Skeletal muscle tissue (tissue), 4 donors: Measurements from ENCODE around the gene SLC8A1. TPM values are rescaled to one million over a fixed set of nuclear protein-coding genes. Genes with fewer than 3 reads are reported as not detected.

Experiments
- H3K27ac ChIP-seq: one replicate; pipeline ENCODE4 v1.7.0; 2013; ENCODE audit warnings: mild to moderate bottlenecking, low read depth, low read length, inconsistent platforms
- H3K27me3 ChIP-seq, 3 donors: one replicate each; pipeline ENCODE4 v1.7.0; 2013; ENCODE audit warnings: low read length in 3 of 3; ENCODE audit not compliant: control insufficient read depth in 3 of 3, insufficient read depth in 3 of 3
- H3K36me3 ChIP-seq, 3 donors: one replicate each; pipeline ENCODE4 v1.7.0; 2013; ENCODE audit warnings: low read length in 3 of 3; ENCODE audit not compliant: control insufficient read depth in 3 of 3, insufficient read depth in 3 of 3
- H3K4me1 ChIP-seq, 3 donors: one replicate each; pipeline ENCODE4 v1.7.0; 2013; ENCODE audit warnings: low read length in 3 of 3, mild to moderate bottlenecking in 3 of 3; ENCODE audit not compliant: control insufficient read depth in 3 of 3, insufficient read depth in 3 of 3
- H3K4me3 ChIP-seq, 3 donors: one replicate each; pipeline ENCODE4 v1.7.0; 2013; ENCODE audit warnings: low read length in 3 of 3
- H3K9ac ChIP-seq, 3 donors: one replicate each; pipeline ENCODE4 v1.7.0; 2013; ENCODE audit warnings: low read length in 3 of 3, mild to moderate bottlenecking in 3 of 3, moderate library complexity in 2 of 3, low read depth in 1 of 3
- H3K9me3 ChIP-seq, 3 donors: one replicate each; pipeline ENCODE4 v1.7.0; 2013; ENCODE audit warnings: low read length in 3 of 3; ENCODE audit not compliant: control insufficient read depth in 3 of 3
- total RNA-seq: library from RNA; depleted of rRNA; stranded (reverse); fragments of >200 nt; gene quantifications from one replicate; pipeline ENCODE4 v1.2.3, GENCODE V29; 2014
- donor health status: Osteomylitis.

SLC8A1 gene
- total RNA-seq, 1 donor from 2014 or later, result 45.9 TPM

DNA sequence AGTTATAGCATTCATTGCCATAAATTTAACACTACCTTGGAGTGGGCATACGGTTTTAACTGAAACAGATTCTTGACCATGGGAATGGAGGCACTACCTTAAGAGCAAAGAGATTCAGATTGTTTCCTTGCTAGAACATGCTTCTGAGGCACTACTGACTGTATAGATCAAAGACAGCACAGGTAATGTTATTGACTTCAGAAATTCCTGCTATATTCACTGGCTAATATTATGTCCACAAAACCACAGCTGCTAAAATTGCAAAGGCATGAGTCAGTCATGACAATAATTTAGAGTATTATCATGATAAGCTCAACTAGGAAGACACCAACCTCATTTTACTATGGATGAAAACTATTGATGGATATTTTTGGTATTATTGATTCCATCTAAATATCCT lies 39.4 kb downstream of the SLC8A1 start:
- Histone ChIP-seq H3K27ac (no peak overlapping the region), H3K4me3 (no peak overlapping the region), H3K27me3 (no peaks in the 10 kb centered on the region), H3K36me3 (no peaks in the 10 kb centered on the region), H3K9me3 (no peaks in the 10 kb centered on the region), H3K9ac (no peak overlapping the region), H3K4me1 (no peaks in the 10 kb centered on the region)

DNA sequence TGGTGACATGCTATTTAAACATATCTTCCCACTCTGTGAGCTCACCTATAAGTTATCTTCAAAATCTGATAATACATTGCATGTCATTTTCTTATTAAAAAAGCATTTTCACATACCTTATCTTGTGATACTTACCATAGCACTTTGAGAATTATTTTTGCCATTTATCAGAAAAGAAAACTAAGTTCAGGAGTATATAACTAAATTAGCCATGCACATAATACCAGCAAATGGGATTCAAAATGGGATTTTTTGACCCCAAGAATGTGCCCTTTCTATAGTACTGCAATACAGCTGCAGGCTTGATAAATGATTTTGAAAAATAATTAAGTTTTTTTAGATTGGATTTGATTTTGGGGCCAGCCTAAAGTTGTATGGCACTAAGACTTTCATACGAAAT lies 41.2 kb downstream of the SLC8A1 start:
- Histone ChIP-seq H3K36me3 (no peaks in the 10 kb centered on the region), H3K4me1 (no peaks in the 10 kb centered on the region), H3K27me3 (no peaks in the 10 kb centered on the region), H3K4me3 (no peak overlapping the region), H3K9me3 (no peaks in the 10 kb centered on the region), H3K27ac (no peak overlapping the region), H3K9ac (no peak overlapping the region)

DNA sequence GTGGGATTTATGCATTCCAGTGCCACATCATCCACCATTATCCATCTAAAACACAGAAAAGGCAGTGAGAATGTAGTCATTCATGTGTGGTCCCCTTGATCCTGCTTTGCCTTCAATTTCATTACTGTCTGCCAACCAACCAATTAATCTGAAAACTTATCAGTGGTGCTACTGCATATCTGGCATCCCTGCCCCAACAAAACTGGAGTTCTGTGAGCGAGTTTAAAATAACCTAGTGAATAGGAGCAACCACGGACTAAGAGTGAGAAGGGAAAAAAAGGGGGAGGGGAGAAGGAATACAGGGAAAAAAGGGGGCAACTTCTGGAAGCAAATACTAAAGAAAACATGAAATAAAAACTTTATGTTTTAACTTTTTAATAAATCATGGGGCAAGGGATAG lies 42.2 kb downstream of the SLC8A1 start:
- H3K9ac ChIP-seq, result no peak overlapping the region
- H3K36me3 ChIP-seq, result no peaks in the 10 kb centered on the region
- no peaks in the 10 kb centered on the region for H3K9me3 ChIP-seq
- H3K4me3 ChIP-seq, result no peak overlapping the region
- no peaks in the 10 kb centered on the region for H3K27me3 ChIP-seq
- no peak overlapping the region for H3K27ac ChIP-seq
- no peaks in the 10 kb centered on the region for H3K4me1 ChIP-seq

DNA sequence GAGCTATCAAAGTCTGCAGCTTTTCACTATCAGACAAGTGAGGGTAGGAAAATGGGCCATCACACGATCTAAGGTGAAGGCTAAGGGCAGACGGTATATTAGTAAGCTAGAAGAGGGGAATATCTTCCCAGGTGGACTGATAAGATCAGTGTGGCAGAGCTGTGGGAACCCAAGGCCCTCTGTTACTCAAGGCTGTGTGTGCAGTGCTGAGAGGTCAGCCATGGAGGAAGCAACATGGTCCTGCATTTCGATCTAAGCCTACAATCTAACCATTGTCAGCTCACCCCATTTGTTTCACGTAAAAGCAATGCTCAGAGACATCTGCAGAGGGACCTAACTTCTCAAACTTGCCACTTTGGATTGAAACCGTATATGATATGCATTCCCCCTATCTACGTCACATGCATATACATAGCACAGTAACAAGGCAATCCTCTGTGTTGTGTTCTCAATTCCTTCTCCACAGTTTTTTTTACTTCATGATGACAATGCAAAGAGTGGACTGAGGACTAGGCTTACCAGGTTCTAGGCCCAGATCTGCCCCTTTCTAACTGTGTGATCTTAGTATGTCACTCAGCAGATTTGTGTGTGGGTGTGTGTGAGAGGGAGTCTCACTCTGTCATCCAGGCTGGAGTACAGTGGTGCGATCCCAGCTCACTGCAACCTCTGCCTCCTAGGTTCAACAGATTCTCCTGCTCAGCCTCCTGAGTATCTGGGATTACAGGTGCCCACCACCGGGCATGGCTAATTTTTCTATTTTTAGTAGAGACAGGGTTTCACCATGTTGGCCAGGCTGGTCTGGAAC lies 45.2 kb downstream of the SLC8A1 start:
- no peaks in the 10 kb centered on the region for H3K27me3 ChIP-seq
- H3K36me3 ChIP-seq, result no peaks in the 10 kb centered on the region
- H3K4me3 ChIP-seq, result no peak overlapping the region
- peaks cover 0 to 5% (median 0%) of the 10 kb centered on the region in 3 donors for H3K4me1 ChIP-seq
- H3K27ac ChIP-seq, result no peak overlapping the region
- no peaks in the 10 kb centered on the region for H3K9me3 ChIP-seq
- no peak overlapping the region for H3K9ac ChIP-seq

DNA sequence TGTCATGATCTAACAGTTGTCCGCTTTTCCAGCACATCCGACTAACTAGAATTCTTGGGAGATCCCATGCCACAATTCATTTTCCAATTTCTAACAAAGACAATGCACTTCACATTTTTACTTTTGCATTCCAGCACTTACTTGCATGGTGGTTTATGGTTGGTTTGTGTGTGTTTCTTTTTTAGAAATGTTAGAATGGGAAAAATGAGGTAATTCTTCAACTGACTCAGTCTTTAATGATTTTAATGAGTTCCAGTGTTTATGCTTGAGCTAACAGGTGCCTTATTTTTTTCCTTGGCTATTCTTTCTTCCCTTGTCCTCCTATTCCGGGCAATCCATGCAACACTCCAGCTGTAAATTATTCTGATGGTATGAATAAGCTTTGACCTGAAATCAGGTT lies 46.4 kb downstream of the SLC8A1 start:
- no peak overlapping the region for H3K9ac ChIP-seq
- H3K4me3 ChIP-seq, result no peak overlapping the region
- H3K4me1 ChIP-seq, result peaks cover 3 to 5% (median 4%) of the 10 kb centered on the region in 3 donors
- no peak overlapping the region for H3K27ac ChIP-seq
- no peaks in the 10 kb centered on the region for H3K36me3 ChIP-seq
- no peaks in the 10 kb centered on the region for H3K9me3 ChIP-seq
- H3K27me3 ChIP-seq, result no peaks in the 10 kb centered on the region

DNA sequence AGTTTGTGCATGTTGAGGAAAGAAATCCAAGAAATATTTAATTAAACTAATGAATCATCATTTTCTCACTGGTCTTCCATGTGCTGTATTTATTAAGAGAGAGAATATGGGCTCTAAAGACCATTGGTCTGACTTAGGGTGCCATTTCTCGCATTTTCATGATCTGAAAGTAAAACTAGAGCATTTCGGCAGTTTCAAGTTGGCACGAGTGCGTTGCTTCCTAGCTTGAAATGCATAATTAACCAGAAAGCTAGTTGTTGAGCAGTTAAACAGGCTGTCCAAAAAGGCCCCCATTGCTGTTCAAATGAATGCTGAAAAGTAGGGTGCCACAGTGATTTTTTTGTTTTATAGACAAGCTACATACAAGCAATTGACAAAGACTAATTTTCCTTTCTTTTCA lies 47.4 kb downstream of the SLC8A1 start:
- Histone ChIP-seq H3K4me1 (peaks cover 3 to 5% (median 5%) of the 10 kb centered on the region in 3 donors), H3K9ac (no peak overlapping the region), H3K36me3 (no peaks in the 10 kb centered on the region), H3K4me3 (no peak overlapping the region), H3K27ac (no peak overlapping the region), H3K9me3 (no peaks in the 10 kb centered on the region), H3K27me3 (no peaks in the 10 kb centered on the region)

DNA sequence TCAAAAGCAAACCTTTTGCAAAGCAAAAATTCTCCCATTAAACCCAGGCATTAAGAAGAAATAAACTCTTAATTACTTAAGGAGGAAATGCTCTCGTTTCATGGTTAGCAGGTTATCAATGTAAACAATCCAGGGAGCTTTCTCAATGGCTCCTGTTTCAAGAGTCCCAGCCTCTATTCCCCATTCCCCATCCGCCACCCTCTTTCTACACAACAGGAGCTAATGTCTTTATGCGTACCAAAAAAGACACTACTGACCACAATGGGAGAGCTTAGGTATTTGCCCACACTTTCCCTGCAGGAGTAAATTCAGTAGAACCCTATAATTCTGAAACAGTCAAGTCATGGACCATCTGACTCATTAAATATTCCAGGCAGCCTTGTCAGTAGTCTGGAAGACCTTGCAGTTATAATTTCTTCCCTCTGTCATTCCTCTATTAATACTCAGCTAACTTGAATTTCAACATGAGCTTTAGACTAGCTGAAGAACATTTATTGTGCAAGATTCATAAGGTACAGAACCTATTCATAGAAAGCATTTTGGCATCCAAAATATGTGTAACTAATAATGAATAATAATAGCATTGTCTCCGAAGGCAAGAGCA lies 48.6 kb downstream of the SLC8A1 start:
- Histone ChIP-seq H3K36me3 (no peaks in the 10 kb centered on the region), H3K27ac (peak overlapping the region; percentile 33), H3K9me3 (no peaks in the 10 kb centered on the region), H3K9ac (no peak overlapping the region), H3K4me3 (no peak overlapping the region), H3K27me3 (no peaks in the 10 kb centered on the region), H3K4me1 (peaks cover 3 to 5% (median 5%) of the 10 kb centered on the region in 3 donors)

DNA sequence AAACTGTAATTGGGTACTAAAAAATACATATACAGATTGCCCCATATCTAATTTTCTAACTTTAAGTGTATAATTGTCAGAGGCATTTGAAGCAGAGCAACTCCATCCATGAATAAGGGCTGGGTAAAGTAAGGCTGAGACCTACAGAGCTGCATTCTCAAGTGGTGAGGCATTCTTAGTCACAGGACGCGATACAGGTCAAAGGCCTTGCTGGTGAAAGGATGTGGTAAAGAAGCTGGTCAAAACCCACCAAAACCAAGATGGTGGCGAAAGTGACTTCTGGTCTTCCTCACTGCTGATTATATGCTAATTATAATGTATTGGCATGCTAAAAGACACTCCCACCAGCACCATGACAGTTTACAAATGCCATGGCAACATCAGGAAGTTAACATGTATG lies 50.0 kb downstream of the SLC8A1 start:
- H3K9ac ChIP-seq, result no peak overlapping the region
- H3K27ac ChIP-seq, result no peak overlapping the region

DNA sequence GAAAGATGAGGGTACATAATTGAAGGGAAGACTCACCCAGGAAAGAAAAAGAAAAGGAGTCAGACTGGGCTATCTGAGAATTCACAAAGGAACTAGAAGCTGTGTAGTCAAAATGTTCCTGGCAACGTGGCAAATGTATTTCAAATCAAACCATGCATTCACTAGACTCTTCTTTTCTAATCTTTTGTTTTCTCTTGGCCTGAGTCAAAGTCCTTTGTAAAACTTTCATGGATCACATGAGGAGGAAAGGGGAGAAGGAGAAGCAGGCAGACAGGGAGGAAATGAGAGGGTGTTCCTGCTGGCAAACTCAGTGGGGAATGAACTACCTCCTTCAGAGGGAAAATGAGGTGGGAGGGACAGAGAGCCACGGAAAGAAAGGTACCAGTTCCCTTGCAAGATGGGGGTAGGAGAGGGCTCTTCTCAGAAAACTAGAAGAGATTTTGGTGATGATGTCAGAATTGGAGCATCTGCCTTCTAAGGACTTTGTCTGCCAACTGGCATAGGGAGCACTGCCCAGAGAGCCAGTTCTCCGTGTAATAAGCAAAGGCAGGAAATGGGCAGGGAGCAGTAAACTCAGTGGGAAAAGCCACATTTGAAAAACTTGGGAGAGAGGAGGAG lies 51.4 kb downstream of the SLC8A1 start:
- Histone ChIP-seq H3K27me3 (no peaks in the 10 kb centered on the region), H3K9me3 (no peaks in the 10 kb centered on the region), H3K4me3 (no peak overlapping the region), H3K27ac (no peak overlapping the region), H3K36me3 (no peaks in the 10 kb centered on the region), H3K4me1 (peaks cover 4 to 5% (median 5%) of the 10 kb centered on the region in 3 donors), H3K9ac (no peak overlapping the region)

More for the DNA sequence above, 50.0 kb downstream of the SLC8A1 start:
- no peaks in the 10 kb centered on the region for H3K9me3 ChIP-seq
- H3K4me1 ChIP-seq, result peaks cover 3 to 5% (median 5%) of the 10 kb centered on the region in 3 donors
- H3K36me3 ChIP-seq, result no peaks in the 10 kb centered on the region
- H3K27me3 ChIP-seq, result no peaks in the 10 kb centered on the region
- H3K4me3 ChIP-seq, result no peak overlapping the region

DNA sequence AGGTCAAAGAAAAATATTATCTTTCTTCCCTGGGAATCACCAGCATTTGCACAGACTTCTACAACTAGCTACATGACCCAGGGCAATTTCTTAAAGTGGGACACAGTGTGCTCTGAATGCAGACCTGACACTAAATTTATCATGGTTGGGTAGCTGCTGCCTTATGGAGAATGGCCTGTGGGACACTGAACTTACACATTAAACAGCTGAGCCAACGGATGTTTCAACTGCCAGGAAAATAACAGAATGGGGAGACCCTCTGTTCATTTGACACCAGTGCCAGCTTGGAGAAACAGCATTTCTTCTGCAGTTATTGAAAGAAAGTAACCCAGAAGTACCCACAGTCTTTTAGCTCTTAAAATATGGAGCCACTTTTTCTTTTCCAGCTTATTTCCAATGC lies 54.1 kb downstream of the SLC8A1 start:
- H3K27me3 ChIP-seq, result no peaks in the 10 kb centered on the region
- H3K9me3 ChIP-seq, result no peaks in the 10 kb centered on the region
- peaks cover 0 to 12% (median 5%) of the 10 kb centered on the region in 3 donors for H3K4me1 ChIP-seq
- no peak overlapping the region for H3K4me3 ChIP-seq
- H3K9ac ChIP-seq, result no peak overlapping the region
- no peaks in the 10 kb centered on the region for H3K36me3 ChIP-seq
- no peak overlapping the region for H3K27ac ChIP-seq
